Right atrium auricular region (tissue), 2 donors: Measurements from ENCODE around the gene DUSP2. TPM values are rescaled to one million over a fixed set of nuclear protein-coding genes. Genes with fewer than 3 reads are reported as not detected.
A peak's percentile ranks its signal among the peaks of the same experiment; 100 is the strongest.

Experiments
- DNase-seq: peaks from one replicate; pipeline ENCODE4 v3.0.0-alpha.2; 2019; ENCODE audit warnings: low spot score
- H3K27ac ChIP-seq, 2 donors: fragments of 200-600 bp; sonication (generic); 1 replicate in 1 of 2; 2 replicates in 1 of 2; pipeline ENCODE4 v1.5.1; 2016 to 2019
- H3K27me3 ChIP-seq, 2 donors: fragments of 200-600 bp; sonication (generic); one replicate each; pipeline versions ENCODE4 v1.5.1 to v1.6.0; 2017 to 2019
- H3K36me3 ChIP-seq: fragments of 200-600 bp; sonication (generic); one replicate; pipeline ENCODE4 v1.5.1; 2016
- H3K4me1 ChIP-seq, 2 donors: fragments of 200-600 bp; sonication (generic); one replicate each; pipeline versions ENCODE4 v1.5.1 to v1.6.0; 2017 to 2019
- H3K4me3 ChIP-seq, 2 donors: fragments of 200-600 bp; sonication (generic); 1 replicate in 1 of 2; 2 replicates in 1 of 2; pipeline ENCODE4 v1.5.1; 2017 to 2019; ENCODE audit warnings: mild to moderate bottlenecking in 1 of 2, moderate library complexity in 1 of 2
- H3K9me3 ChIP-seq, 2 donors: fragments of 200-600 bp; sonication (generic); one replicate each; pipeline ENCODE4 v1.5.1; 2019
- total RNA-seq, 2 donors: library from RNA; depleted of rRNA; stranded (reverse); fragments of >200 nt; gene quantifications; one replicate each; pipeline ENCODE4 v1.1.0, GENCODE V29; 2016
- TF ChIP-seq, protein P1 (sequence below), 2 donors: fragments of 200-600 bp; sonication (generic); IDR thresholded peaks; one replicate each; pipeline ENCODE4 v1.5.1; 2019; ENCODE audit warnings: antibody characterized with exemption in 2 of 2

The DUSP2 gene, protein sequence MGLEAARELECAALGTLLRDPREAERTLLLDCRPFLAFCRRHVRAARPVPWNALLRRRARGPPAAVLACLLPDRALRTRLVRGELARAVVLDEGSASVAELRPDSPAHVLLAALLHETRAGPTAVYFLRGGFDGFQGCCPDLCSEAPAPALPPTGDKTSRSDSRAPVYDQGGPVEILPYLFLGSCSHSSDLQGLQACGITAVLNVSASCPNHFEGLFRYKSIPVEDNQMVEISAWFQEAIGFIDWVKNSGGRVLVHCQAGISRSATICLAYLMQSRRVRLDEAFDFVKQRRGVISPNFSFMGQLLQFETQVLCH
- total RNA-seq = 1 to 10 TPM; 4.0 to 9.0 TPM

DNA sequence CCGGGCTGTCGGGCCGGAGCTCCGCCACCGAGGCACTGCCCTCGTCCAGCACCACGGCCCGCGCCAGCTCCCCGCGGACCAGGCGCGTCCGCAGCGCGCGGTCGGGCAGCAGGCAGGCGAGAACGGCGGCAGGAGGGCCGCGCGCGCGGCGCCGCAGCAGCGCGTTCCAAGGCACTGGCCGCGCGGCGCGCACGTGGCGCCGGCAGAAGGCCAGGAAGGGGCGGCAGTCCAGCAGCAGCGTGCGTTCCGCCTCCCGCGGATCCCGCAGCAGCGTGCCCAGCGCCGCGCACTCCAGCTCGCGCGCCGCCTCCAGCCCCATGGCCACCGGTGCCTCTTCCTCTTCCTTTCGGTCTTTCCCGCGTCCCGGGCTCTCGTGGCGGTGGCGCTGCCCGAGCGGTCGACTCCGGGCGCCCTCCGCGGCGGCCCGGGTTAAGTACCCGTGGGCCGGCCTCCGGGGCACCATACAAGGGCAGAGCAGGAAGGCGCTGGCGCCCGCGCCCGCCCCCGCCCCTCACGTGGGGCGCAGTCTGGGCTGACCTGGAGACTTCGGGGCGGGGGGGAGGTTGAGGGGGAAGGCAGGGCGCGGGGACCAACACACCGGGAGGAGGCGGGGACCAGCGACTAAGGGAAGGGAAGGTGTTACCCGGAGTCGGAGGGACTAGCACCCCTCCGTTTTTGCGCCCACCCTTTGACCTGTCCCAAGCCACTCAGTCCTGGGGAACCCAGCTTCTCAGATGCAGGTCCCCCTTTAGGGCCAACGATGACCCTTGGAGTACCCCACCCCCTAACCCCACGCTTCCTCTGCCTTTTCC lies at the start of gene DUSP2:
Gene DUSP2, minus strand, starts transcription at position 405 of the 812 bp plus-strand sequence. Its CDS starts 86 bp downstream, at position 319.
- TF ChIP-seq, protein P1, sequence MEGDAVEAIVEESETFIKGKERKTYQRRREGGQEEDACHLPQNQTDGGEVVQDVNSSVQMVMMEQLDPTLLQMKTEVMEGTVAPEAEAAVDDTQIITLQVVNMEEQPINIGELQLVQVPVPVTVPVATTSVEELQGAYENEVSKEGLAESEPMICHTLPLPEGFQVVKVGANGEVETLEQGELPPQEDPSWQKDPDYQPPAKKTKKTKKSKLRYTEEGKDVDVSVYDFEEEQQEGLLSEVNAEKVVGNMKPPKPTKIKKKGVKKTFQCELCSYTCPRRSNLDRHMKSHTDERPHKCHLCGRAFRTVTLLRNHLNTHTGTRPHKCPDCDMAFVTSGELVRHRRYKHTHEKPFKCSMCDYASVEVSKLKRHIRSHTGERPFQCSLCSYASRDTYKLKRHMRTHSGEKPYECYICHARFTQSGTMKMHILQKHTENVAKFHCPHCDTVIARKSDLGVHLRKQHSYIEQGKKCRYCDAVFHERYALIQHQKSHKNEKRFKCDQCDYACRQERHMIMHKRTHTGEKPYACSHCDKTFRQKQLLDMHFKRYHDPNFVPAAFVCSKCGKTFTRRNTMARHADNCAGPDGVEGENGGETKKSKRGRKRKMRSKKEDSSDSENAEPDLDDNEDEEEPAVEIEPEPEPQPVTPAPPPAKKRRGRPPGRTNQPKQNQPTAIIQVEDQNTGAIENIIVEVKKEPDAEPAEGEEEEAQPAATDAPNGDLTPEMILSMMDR (IDR thresholded peaks at IDR 0.05) = no peak
- peak; percentile 78 for DNase-seq
- H3K4me1 ChIP-seq = peaks cover 0 to 47% of the 10 kb centered on the region in 2 donors

DNA sequence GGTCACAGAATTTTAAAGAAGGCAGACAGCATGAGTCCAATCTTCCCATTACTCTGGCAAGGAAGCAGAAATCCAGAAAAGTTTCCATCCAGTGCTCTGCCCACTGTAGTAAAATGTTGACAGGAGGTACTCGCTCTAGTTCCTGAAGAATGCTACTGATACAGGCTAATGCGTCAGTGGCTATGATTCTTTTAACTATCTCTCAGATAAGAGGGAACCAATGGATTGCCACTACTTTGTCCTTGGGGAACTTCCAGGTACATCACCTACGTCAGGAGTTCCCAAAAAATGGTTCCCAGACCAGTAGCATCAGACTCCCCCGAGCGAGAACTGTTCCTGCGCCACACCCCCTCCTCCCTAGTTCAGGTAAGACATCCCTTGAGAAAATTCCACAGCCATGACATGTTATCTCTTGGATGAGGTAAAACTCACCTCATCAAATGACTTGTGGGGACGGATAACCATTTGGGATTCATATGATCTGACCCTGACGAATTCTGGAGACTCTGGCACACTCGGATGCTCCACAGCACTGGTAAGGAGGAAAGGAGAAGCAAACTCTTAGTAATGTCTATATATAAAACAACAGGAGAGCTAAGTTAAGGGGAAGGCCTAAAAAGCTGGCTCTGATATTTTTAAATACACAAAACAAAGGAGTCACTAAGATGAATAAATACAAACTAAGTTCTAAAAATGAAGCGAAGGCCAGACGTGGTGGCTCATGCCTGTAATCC lies 46.9 kb upstream of the DUSP2 start:
- H3K36me3 ChIP-seq = peaks cover 83% of the 10 kb centered on the region
- H3K4me3 ChIP-seq = no peak overlapping the region
- TF ChIP-seq, protein P1 (IDR thresholded peaks at IDR 0.05) = no peak
- H3K4me1 ChIP-seq = peaks cover 0 to 14% of the 10 kb centered on the region in 2 donors
- H3K27me3 ChIP-seq = no peaks in the 10 kb centered on the region
- H3K9me3 ChIP-seq = no peaks in the 10 kb centered on the region
- DNase-seq = no peak
- peak overlapping the region in 1 of 2 donors; percentile 38 for H3K27ac ChIP-seq

More for the DNA sequence above, at the start of gene DUSP2:
- Histone ChIP-seq H3K27ac (peak within 1 kb of the TSS; percentile 15 to 68), H3K4me3 (peak within 1 kb of the TSS; percentile 40 to 55), H3K9me3 (no peaks in the 10 kb centered on the region), H3K36me3 (no peaks in the 10 kb centered on the region), H3K27me3 (no peaks in the 10 kb centered on the region)

DNA sequence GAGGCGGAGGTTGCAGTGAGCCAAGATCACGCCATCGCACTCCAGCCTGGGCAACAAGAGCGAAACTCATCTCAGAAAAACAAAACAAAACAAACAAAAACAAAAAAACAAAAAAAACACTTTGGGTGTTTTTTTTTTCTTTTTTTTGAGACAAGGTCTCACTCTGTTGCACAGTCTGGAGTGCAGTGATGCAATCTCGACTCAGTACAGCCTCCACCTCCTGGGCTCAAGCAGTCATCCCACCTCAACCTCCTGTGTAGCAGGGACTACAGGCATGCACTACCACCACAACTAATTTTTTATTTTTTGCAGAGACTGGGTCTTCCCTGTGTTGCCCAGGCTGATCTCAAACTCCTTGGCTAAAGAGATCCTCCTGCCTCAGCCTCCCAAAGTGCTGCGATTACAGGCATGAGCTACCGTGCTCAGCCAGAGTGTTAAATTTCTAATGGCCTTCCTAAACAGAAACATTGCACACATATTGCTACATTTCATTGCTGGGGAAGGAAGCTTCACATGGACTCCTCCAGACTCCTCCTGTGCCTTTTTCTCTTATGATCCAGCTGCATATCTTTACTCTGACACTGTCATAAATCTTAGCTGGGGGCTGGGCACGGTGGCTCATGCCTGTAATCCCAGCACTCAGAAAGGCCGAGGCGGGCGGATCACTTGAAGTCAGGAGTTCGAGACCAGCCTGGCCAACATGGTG lies 43.7 kb upstream of the DUSP2 start:
- Histone ChIP-seq H3K36me3 (peaks cover 99% of the 10 kb centered on the region), H3K4me3 (no peak overlapping the region)
- TF ChIP-seq, protein P1 (IDR thresholded peaks at IDR 0.05) = no peak

DNA sequence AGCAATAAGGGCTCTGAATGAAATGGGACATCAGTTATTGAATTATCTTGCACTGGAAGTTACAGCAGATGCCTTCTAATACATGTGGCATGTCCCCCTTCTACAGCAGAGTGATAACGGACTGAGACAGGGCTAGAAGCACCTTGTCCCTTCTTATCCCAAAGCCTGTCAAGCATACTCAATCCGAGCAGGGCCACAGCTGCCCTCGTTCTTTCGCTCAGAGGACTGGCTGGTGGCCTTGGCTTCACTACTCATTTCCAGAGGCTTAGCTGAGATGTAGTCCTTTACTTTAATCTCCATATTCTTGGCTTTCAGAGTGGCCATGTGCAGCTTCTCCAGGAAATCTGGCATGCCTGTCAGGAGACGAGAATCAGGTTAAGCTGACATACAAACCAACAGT lies 41.3 kb upstream of the DUSP2 start:
- H3K36me3 ChIP-seq = peaks cover 79% of the 10 kb centered on the region
- H3K4me3 ChIP-seq = no peak overlapping the region
- H3K9me3 ChIP-seq = no peaks in the 10 kb centered on the region
- peaks cover 0 to 16% of the 10 kb centered on the region in 2 donors for H3K4me1 ChIP-seq
- DNase-seq = no peak
- peak overlapping the region in 1 of 2 donors; percentile 41 for H3K27ac ChIP-seq
- H3K27me3 ChIP-seq = no peaks in the 10 kb centered on the region
- TF ChIP-seq, protein P1 (IDR thresholded peaks at IDR 0.05) = no peak

More for the DNA sequence above, 43.7 kb upstream of the DUSP2 start:
- no peaks in the 10 kb centered on the region for H3K27me3 ChIP-seq
- peaks cover 0 to 22% of the 10 kb centered on the region in 2 donors for H3K4me1 ChIP-seq
- DNase-seq = no peak
- no peak overlapping the region for H3K27ac ChIP-seq
- H3K9me3 ChIP-seq = no peaks in the 10 kb centered on the region

DNA sequence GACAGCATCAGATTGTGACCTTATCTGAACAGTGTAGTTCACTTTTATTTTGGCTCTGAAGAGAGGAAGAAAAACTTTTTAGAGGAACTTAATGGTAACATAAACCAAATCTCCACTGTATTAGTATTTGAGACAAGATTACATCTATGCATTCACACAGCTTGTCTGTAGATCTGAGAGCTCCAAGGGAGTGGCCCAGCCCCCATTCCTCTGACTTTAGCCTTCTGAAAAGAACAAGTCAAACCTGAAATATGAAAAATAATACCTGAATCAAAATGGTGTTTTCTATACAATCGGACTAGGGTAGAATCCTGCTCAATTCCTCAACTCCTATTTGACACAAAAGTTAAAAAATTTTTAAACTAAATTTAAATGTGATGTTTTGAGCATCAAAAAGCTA lies 40.3 kb upstream of the DUSP2 start:
- TF ChIP-seq, protein P1 (IDR thresholded peaks at IDR 0.05) = no peak
- Histone ChIP-seq H3K27ac (no peak overlapping the region), H3K9me3 (no peaks in the 10 kb centered on the region), H3K27me3 (no peaks in the 10 kb centered on the region), H3K36me3 (peaks cover 68% of the 10 kb centered on the region), H3K4me3 (no peak overlapping the region), H3K4me1 (peaks cover 0 to 16% of the 10 kb centered on the region in 2 donors)
- no peak for DNase-seq
